ENCODE results near the gene COL9A1.

DNA sequence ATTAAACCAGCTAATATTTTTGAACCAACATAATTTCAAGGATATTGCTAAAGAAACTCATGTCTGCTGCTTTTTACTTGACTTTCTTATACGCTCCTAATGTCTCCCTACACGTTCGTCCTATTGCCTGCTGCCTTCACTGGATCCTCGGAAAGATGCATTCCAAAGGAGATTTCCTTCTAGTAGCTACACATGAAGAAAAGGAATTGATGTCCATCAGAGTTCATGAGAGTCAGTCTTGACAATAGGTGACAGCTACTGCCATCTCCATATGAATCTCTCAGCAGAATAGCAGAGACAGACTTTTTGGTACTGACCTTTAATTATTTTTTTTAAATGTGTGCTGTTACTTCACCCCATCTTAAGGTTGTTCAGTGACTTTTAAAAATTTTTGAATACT, 24.2 kb upstream of the COL9A1 start:
- TF ChIP-seq, protein P1, sequence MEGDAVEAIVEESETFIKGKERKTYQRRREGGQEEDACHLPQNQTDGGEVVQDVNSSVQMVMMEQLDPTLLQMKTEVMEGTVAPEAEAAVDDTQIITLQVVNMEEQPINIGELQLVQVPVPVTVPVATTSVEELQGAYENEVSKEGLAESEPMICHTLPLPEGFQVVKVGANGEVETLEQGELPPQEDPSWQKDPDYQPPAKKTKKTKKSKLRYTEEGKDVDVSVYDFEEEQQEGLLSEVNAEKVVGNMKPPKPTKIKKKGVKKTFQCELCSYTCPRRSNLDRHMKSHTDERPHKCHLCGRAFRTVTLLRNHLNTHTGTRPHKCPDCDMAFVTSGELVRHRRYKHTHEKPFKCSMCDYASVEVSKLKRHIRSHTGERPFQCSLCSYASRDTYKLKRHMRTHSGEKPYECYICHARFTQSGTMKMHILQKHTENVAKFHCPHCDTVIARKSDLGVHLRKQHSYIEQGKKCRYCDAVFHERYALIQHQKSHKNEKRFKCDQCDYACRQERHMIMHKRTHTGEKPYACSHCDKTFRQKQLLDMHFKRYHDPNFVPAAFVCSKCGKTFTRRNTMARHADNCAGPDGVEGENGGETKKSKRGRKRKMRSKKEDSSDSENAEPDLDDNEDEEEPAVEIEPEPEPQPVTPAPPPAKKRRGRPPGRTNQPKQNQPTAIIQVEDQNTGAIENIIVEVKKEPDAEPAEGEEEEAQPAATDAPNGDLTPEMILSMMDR (IDR thresholded peaks at IDR 0.05): no peak
- no peak for TF ChIP-seq POLR2A (IDR thresholded peaks at IDR 0.05)
